ENCODE measurements around the gene BOD1L1.
A peak's percentile ranks its signal among the peaks of the same experiment; 100 is the strongest.
"Not testable (repeated sequence)": the region's sequence is repeated elsewhere in the genome, so short reads cannot be mapped to it uniquely, and the experiment has no call there.

Gene BOD1L1

DNA sequence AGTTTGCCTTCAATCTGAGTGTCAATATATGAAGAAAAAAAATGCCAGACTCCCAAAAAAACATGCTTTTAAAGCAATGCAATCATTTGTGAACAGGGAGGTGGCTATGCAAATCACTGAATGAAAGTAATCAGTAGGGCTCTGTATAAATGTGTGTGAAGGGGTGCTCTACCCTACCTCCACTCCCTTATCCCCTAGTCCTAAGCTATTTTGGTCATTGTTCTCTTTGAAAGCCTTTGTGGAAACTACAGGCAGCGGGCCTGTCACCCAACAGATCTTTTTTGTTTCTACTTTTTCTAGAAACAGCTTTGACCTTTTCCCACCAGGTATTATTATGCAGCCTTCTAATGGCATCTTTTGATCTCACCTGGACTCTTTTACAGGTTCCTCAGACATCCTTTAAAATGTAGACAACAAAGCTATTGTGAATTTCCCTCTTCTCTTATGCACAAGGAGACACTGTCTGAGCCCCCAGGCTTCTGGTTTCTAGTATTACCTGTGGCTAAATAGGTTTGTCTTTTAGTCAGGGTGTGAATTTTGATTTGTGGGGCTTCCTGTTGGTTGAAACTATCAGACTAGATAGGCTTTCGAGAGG is 9.2 kb downstream of the BOD1L1 start:
- DNase-seq (ENCODE audit: low spot score), result no peak

- DNase-seq (ENCODE audit: low spot score), result no peak
Observed at GRCh38 chr4:13617801-13618200, 9.7 kb downstream of the BOD1L1 start.

DNA sequence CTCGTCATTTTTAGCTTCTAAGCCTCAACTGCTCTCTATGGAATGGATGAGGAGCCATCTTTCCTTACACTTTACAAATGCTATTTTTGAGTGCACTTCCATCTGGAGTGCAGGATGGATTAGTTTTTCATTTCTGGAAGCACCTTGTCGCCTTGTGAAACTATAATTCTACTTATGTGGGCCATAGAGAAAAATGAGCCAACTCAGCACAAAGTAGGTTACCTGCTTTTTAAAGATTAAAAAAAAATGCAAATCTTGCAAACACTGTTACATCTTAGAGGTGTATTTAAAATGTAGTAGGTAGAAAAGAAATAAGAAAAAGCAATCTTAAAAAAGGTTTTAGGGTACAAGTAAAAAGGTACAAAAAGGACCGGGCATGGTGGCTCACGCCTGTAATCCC is 10.9 kb downstream of the BOD1L1 start:
- DNase-seq (ENCODE audit: low spot score), result no peak

DNA sequence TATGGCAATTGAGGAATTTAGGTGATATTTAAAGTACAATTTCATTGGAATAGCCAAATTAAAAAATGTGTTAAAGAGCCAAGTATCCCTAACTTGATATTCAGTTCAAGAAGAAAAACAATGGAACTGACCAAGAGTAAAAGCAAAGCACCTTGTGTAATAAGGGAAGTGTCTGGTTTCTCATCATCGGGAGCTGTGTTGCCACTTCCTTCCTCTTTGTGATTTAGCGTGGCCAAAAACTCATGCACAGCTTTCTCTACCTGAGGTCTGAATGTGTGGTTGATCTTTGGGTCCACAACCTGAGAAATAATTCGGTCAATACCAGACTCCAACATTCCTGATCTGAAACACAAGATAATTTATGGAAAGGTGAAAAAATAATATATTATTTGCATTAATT is 12.4 kb downstream of the BOD1L1 start:
- DNase-seq (ENCODE audit: low spot score), result no peak

DNA sequence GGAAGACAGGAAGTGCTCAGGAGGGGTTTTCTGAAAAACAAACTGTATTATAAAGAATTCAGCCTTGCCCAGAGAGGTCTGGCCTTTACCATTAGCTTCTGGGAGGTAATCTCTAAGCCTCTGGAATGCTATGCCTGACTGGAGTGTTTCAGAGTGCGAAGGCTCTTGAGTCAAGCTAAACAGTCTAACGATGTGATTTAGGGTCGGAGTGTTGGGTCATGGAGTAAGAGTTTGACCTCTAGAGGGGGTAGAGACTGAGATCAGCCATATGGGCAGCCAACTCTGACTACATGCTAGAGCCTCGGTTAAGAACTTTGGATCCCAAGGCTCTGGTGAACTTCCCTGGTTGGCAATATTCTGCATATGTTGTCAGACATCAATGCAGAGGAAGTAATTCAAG is 15.0 kb downstream of the BOD1L1 start:
- DNase-seq (ENCODE audit: low spot score), result no peak

DNA sequence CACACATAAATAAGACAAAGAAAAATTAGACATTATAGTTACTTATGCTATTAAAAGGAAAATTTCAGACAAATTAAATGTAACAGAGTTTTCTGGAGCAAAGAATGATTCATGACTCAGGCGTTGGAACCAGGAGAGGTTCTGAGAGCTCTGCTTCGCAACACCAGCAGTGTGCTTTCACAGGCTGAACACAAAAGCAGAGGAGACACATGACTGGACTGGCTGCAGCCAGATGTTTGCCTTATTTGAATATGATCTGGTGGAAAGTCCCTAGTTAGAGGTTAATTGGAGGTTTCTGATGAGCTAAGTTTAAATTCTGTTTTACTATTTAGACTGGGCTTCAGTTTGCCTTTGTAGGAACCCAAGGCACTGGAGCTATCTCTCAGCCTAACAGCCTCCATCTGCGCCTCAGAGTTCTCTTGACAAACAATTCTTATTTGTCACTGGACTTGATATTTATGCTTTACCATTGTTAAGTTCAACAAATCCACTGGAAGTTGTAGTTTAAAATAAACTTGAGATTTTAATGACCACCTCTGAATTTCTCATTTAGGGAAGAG is 16.2 kb downstream of the BOD1L1 start:
- DNase-seq (ENCODE audit: low spot score), result no peak

DNA sequence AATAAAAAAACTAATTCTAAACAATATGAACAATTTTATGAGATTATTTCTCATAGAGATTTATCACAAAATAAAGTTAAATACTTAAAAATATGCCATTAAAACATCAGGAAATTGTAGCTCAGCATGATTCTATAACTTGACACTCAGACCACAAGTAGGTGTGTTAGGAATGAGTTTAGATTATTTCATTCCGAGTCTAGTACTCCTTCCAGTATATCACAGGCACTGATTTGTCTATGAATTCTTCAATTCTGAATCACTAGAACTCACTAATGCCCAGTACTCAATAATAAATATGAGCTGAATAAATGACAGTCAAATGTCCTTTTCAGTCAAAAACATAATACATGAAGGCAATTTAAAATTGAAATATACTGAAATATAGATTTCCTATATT is 22.2 kb downstream of the BOD1L1 start:
- DNase-seq (ENCODE audit: low spot score), result no peak

GRCh38 chr4:13601848-13602247 is 25.7 kb downstream of the BOD1L1 start:
- no peak for DNase-seq (ENCODE audit: low spot score)

- no peak for DNase-seq (ENCODE audit: low spot score)
Observed at GRCh38 chr4:13601048-13601447, 26.5 kb downstream of the BOD1L1 start.

- no peak for DNase-seq (ENCODE audit: low spot score)
Observed at GRCh38 chr4:13599159-13599558, 28.4 kb downstream of the BOD1L1 start.

GRCh38 chr4:13597604-13598003 is 29.9 kb downstream of the BOD1L1 start:
- no peak for DNase-seq (ENCODE audit: low spot score)

- DNase-seq (ENCODE audit: low spot score), result no peak
Observed at GRCh38 chr4:13597141-13597540, 30.4 kb downstream of the BOD1L1 start.

- DNase-seq (ENCODE audit: low spot score), result no peak
Observed at GRCh38 chr4:13592220-13592619, 35.3 kb downstream of the BOD1L1 start.

GRCh38 chr4:13590766-13591165 is 36.8 kb downstream of the BOD1L1 start:
- DNase-seq (ENCODE audit: low spot score), result no peak

GRCh38 chr4:13588954-13589353 is 38.6 kb downstream of the BOD1L1 start:
- no peak for DNase-seq (ENCODE audit: low spot score)

- DNase-seq (ENCODE audit: low spot score), result no peak
Observed at GRCh38 chr4:13584481-13584880, 43.0 kb downstream of the BOD1L1 start.

- DNase-seq (ENCODE audit: low spot score), result no peak
Observed at GRCh38 chr4:13580036-13580435, 47.5 kb downstream of the BOD1L1 start.

- no peak for DNase-seq (ENCODE audit: low spot score)
Observed at GRCh38 chr4:13577660-13578059, 49.9 kb downstream of the BOD1L1 start.

DNA sequence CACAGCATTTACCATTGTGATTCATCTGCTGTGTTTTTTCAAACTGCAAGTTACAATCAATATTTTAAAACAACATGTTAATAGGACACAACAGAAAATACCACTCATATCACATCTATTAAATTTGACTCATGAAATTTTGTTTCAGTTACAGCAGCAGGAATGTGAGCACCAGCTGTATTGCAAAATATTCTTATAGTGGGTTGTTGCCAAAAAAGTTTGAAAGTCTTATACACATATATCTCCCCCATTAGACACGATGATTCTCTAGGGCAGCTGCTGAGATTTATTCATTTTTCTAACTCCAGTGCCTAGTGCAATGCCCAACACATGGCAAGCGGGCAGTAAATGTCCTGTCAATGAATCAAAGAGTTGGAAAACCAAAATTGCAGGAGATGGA is 56.6 kb downstream of the BOD1L1 start:
- no peak for DNase-seq (ENCODE audit: low spot score)

GRCh38 chr4:13567125-13567524 is 60.4 kb downstream of the BOD1L1 start:
- DNase-seq (ENCODE audit: low spot score), result no peak

GRCh38 chr4:13562876-13563275 is 64.6 kb downstream of the BOD1L1 start:
- DNase-seq (ENCODE audit: low spot score), result no peak

DNA sequence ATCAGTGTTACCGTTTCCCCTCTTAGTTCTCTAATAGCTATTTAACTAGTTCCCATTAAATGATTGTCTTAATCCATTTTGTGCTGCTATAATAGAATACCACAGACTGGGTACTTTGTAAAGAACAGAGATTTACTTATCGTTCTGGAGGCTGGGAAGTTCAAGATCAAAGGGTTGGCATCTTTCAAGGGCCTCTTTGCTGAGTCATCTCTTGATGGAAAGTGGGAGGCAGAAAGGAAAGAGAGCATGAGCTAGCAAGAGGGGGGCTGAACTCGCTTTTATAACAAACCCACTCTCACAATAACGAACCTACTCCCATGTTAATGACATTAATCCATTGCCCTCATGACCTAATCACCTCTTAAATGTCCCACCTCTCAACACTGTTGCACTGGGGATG is 65.9 kb downstream of the BOD1L1 start:
- no peak for DNase-seq (ENCODE audit: low spot score)

DNA sequence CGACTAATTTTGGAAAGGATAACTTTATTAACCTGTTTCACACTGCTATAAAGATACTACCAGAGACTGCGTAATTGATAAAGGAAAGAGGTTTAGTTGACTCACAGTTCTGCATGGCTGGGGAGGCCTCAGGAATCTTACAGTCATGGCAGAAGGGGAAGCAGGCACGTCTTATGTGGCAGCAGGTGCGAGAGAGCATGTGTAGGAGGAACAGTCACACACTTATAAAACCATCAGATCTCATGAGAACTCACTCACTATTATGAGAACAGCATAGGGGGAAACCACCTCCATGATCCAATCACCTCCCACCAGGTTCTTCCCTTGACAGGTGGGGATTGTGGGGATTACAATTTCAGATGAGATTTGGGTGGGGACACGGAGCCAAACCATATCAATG is 67.4 kb downstream of the BOD1L1 start:
- not testable (repeated sequence) for DNase-seq (ENCODE audit: low spot score)

DNA sequence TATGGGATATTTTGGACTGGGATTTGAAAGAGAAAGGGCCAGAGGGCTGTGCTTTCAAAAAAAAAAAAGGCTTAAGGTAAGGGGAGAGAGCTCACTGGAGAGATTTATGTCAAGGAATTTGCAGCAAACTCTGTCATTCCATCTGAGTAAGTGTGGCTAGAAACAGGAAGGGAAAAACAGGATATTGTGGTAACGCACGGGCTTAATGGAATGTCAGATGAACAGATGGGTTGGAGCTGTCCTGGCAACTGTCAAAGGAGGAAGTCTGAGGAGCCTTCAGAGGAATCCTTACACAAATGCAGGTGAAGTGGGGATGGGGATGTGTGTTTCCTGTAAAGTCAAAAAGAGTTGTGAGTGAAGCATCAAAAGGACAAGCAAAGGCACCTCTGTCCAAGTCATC is 68.1 kb downstream of the BOD1L1 start:
- DNase-seq (ENCODE audit: low spot score), result peak; percentile 35

DNA sequence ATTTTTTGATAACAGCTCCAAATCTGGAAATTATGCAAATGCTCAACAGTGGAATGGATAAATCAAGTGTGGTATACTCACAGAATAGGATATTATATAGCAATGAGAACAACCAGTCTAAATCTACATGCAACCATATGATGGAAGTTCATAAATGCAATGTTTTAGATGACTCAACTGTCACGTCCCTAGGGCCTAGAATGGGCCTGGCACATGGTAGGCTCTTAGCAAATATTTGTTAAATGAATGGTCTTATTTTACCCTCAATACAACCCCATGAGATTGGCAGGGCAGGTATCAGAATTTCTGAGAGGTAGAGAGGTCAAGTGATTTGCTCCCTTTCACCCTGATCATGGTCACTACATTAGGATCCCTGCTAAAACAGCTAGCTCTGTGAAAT is 68.6 kb downstream of the BOD1L1 start:
- no peak for DNase-seq (ENCODE audit: low spot score)
